Measurements from ENCODE around the gene TLR5. TPM values are rescaled to one million over a fixed set of nuclear protein-coding genes. Genes with fewer than 3 reads are reported as not detected.

Gene TLR5
- polyA plus RNA-seq, 1 donor (not counting 4 experiments of a cell fraction or from before 2014, with no cell fraction given), result 1.3 TPM

GRCh38 chr1:223087291-223088255 lies 55.5 kb downstream of the TLR5 start:
- TF ChIP-seq CTCF (optimal IDR thresholded peaks at IDR 0.05 in 1 of 3, IDR thresholded peaks at IDR 0.05 in 1 of 3, conservative IDR thresholded peaks at IDR 0.05 in 1 of 3; ENCODE audit: extremely low read depth in 1 of 3, insufficient read depth in 2 of 3, low read length in 3 of 3) (no peak), EZH2 (IDR thresholded peaks at IDR 0.05; ENCODE audit: low read length) (no peak)
- H3K4me2 ChIP-seq (ENCODE audit: control insufficient read depth, extremely low read depth, insufficient read depth, low read depth, low read length), result no peak overlapping the region
- FAIRE-seq, result no peak
- H3K9me1 ChIP-seq (ENCODE audit: control insufficient read depth, extremely low read depth, insufficient read depth, low read length), result no peaks in the 10 kb centered on the region
- H4K20me1 ChIP-seq (ENCODE audit: control insufficient read depth, extremely low read depth, insufficient read depth, low read length), result peaks cover 2% of the 10 kb centered on the region
- DNase-seq (ENCODE audit: low read depth, low spot score), result no peak
- no peaks in the 10 kb centered on the region for H3K9me3 ChIP-seq (ENCODE audit: control insufficient read depth, low read depth, low read length)
- H3K4me3 ChIP-seq (ENCODE audit: control insufficient read depth in 2 of 3, extremely low read depth in 1 of 3, insufficient read depth in 2 of 3, low read depth in 1 of 3, low read length in 3 of 3), result no peak overlapping the region
- no peaks in the 10 kb centered on the region for H3K79me2 ChIP-seq (ENCODE audit: control insufficient read depth, insufficient read depth, low read length)
- dilution Hi-C loops (cut with MboI; ENCODE audit: extremely low pct_ligation_motif_present, low sequenced_read_pairs), result loop anchor here (25.0 kb wide), 1 partner anchor 300 kb away; no protein-coding TSS in a partner anchor
- peaks cover 5% of the 10 kb centered on the region for H3K27me3 ChIP-seq (ENCODE audit: control insufficient read depth, extremely low read depth, insufficient read depth, low read length)
- no peak overlapping the region for H2AFZ ChIP-seq (ENCODE audit: control insufficient read depth, low read length)
- no peak overlapping the region for H3K9ac ChIP-seq (ENCODE audit: control insufficient read depth, extremely low read depth, insufficient read depth, low read length)
- no peaks in the 10 kb centered on the region for H3K4me1 ChIP-seq (ENCODE audit: control insufficient read depth, extremely low read depth, insufficient read depth, low read length)
- no peaks in the 10 kb centered on the region for H3K36me3 ChIP-seq (ENCODE audit: control insufficient read depth in 2 of 2, extremely low read depth in 1 of 2, insufficient read depth in 2 of 2, low read length in 2 of 2)
- H3K27ac ChIP-seq (ENCODE audit: control insufficient read depth, insufficient read depth, low read length), result no peak overlapping the region

DNA sequence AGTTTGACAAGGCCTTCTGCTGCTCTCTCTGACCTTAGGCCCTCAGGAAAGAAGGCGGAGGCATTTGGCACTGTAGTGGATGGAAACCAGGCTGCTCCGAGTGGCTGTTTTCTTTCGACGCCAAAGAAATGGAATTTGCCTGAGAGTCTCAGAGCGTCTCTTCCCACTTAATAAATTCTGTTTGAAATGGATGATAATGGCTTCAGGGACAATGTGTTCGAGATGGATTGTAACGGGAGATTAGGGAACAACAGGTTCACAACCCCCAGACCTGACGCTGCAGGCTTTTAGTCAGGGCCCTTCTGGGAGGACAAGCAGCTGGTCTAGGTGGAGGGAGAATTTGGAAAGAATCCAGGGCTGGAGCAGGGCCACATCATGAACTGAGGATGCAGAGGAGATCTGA lies 58.6 kb downstream of the TLR5 start:
- FAIRE-seq, result no peak
- H3K36me3 ChIP-seq (ENCODE audit: control insufficient read depth in 2 of 2, extremely low read depth in 1 of 2, insufficient read depth in 2 of 2, low read length in 2 of 2), result no peaks in the 10 kb centered on the region
- no peak overlapping the region for H3K4me2 ChIP-seq (ENCODE audit: control insufficient read depth, extremely low read depth, insufficient read depth, low read depth, low read length)
- TF ChIP-seq CTCF (optimal IDR thresholded peaks at IDR 0.05 in 1 of 3, IDR thresholded peaks at IDR 0.05 in 1 of 3, conservative IDR thresholded peaks at IDR 0.05 in 1 of 3; ENCODE audit: extremely low read depth in 1 of 3, insufficient read depth in 2 of 3, low read length in 3 of 3) (no peak), EZH2 (IDR thresholded peaks at IDR 0.05; ENCODE audit: low read length) (no peak)
- no peaks in the 10 kb centered on the region for H3K9me1 ChIP-seq (ENCODE audit: control insufficient read depth, extremely low read depth, insufficient read depth, low read length)
- dilution Hi-C loops (cut with MboI; ENCODE audit: extremely low pct_ligation_motif_present, low sequenced_read_pairs), result loop anchor here (25.0 kb wide), 1 partner anchor 297 kb away; no protein-coding TSS in a partner anchor
- no peak overlapping the region for H3K4me3 ChIP-seq (ENCODE audit: control insufficient read depth in 2 of 3, extremely low read depth in 1 of 3, insufficient read depth in 2 of 3, low read depth in 1 of 3, low read length in 3 of 3)
- no peaks in the 10 kb centered on the region for H3K4me1 ChIP-seq (ENCODE audit: control insufficient read depth, extremely low read depth, insufficient read depth, low read length)
- no peak overlapping the region for H3K9ac ChIP-seq (ENCODE audit: control insufficient read depth, extremely low read depth, insufficient read depth, low read length)
- no peak overlapping the region for H3K27ac ChIP-seq (ENCODE audit: control insufficient read depth, insufficient read depth, low read length)
- peaks cover 5% of the 10 kb centered on the region for H3K27me3 ChIP-seq (ENCODE audit: control insufficient read depth, extremely low read depth, insufficient read depth, low read length)
- H3K79me2 ChIP-seq (ENCODE audit: control insufficient read depth, insufficient read depth, low read length), result no peaks in the 10 kb centered on the region
- H4K20me1 ChIP-seq (ENCODE audit: control insufficient read depth, extremely low read depth, insufficient read depth, low read length), result no peaks in the 10 kb centered on the region
- DNase-seq (ENCODE audit: low read depth, low spot score), result no peak
- no peaks in the 10 kb centered on the region for H3K9me3 ChIP-seq (ENCODE audit: control insufficient read depth, low read depth, low read length)
- H2AFZ ChIP-seq (ENCODE audit: control insufficient read depth, low read length), result no peak overlapping the region
